Measurements from ENCODE around the gene SDCCAG8.

DNA sequence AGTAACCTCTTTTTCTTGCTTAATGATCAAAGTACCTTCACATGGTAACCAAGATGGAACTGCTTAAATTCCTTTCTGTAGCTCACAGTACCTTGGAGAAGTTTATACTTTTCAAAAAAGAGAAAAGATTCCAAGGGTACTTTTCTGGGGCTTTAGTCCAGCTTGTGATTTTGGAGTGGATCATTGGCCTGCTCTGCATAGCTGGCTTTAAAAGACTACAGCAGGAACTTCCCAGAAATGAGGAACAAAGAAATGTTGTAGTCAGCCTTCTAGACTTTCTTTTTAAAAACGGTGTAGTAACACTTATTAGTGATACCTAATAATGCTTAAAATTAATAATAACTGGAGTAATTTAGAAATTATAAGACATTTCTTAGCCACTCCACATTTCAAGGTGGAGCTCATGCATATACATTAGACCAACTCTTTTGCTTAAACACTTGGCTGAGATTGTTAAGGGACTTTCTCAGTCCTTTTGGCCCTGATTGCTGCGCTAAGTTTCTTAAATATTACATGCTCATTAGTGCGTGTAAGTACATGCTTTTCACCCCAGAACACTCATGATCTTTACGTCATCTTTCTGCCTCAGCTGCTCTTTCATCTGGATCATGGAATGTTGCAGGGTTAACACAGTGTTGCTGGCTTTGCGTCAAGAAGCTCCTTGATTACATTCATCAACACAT, 57.3 kb downstream of the SDCCAG8 start:
- TF ChIP-seq, protein P1, sequence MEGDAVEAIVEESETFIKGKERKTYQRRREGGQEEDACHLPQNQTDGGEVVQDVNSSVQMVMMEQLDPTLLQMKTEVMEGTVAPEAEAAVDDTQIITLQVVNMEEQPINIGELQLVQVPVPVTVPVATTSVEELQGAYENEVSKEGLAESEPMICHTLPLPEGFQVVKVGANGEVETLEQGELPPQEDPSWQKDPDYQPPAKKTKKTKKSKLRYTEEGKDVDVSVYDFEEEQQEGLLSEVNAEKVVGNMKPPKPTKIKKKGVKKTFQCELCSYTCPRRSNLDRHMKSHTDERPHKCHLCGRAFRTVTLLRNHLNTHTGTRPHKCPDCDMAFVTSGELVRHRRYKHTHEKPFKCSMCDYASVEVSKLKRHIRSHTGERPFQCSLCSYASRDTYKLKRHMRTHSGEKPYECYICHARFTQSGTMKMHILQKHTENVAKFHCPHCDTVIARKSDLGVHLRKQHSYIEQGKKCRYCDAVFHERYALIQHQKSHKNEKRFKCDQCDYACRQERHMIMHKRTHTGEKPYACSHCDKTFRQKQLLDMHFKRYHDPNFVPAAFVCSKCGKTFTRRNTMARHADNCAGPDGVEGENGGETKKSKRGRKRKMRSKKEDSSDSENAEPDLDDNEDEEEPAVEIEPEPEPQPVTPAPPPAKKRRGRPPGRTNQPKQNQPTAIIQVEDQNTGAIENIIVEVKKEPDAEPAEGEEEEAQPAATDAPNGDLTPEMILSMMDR (IDR thresholded peaks at IDR 0.05; ENCODE audit: low read depth, low read length), result no peak
- TF ChIP-seq POLR2A (IDR thresholded peaks at IDR 0.05; ENCODE audit: extremely low read depth, insufficient read length) (no peak), MYC (IDR thresholded peaks at IDR 0.05; ENCODE audit: low read depth, low read length) (no peak)
- TF ChIP-seq, protein P2, sequence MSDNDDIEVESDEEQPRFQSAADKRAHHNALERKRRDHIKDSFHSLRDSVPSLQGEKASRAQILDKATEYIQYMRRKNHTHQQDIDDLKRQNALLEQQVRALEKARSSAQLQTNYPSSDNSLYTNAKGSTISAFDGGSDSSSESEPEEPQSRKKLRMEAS (IDR thresholded peaks at IDR 0.05; ENCODE audit: low read depth, low read length), result no peak
